B cell (primary cell): ENCODE measurements around the gene COL25A1. TPM values are rescaled to one million over a fixed set of nuclear protein-coding genes. Genes with fewer than 3 reads are reported as not detected.

ENCODE experiments used
- ATAC-seq: fragments of 200-7000 bp; cut with Tn5 transposase; one replicate; pipeline ENCODE4 v1.10.0; 2021; ENCODE audit warnings: low read depth, mild to moderate bottlenecking, moderate number of reproducible peaks, moderate library complexity
- CTCF ChIA-PET: fragments of 350-600 bp; sonication (Branson Sonifier 250); formaldehyde crosslinking; loops from one replicate; lab custom pipeline; 2021; ENCODE audit warnings: antibody characterized with exemption, inconsistent platforms; lab: Charles Lee
- POLR2A ChIA-PET: fragments of 350-600 bp; sonication (Branson Sonifier 250); formaldehyde crosslinking; loops from one replicate; lab custom pipeline; 2021; ENCODE audit warnings: antibody characterized with exemption; lab: Charles Lee
- DNase-seq: peaks from one replicate; pipeline ENCODE4 v3.0.0; 2013
- H2AFZ ChIP-seq: 2 replicates; pipeline ENCODE4 v1.6.1; 2012; ENCODE audit warnings: mild to moderate bottlenecking, low read depth, low read length; ENCODE audit not compliant: insufficient read depth, poor library complexity, severe bottlenecking
- H3K27ac ChIP-seq, 2 donors: 1 replicate in 1 of 2; 2 replicates in 1 of 2; pipeline ENCODE4 v1.5.1; 2012 to 2013; ENCODE audit warnings: low read length in 2 of 2, mild to moderate bottlenecking in 2 of 2, moderate library complexity in 1 of 2
- H3K27me3 ChIP-seq, 4 experiments: fragments of 200-600 bp in 1 of 4; sonication (generic) in 1 of 4; replicated peaks in 1 of 4; 1 replicate in 2 of 4; 2 replicates in 2 of 4; pipeline versions ENCODE4 v1.6.1 to v1.7.0; 2013 to 2016; ENCODE audit warnings: low read length in 3 of 4, mild to moderate bottlenecking in 2 of 4, mixed read lengths in 1 of 4, moderate library complexity in 1 of 4; ENCODE audit not compliant: insufficient read depth in 4 of 4, control insufficient read depth in 3 of 4; ENCODE audit errors: control extremely low read depth in 1 of 4
- H3K36me3 ChIP-seq, 2 experiments: replicated peaks in 1 of 2; 1 replicate in 1 of 2; 2 replicates in 1 of 2; pipeline versions ENCODE4 v1.6.1 to v1.7.1; 2013; ENCODE audit warnings: low read length in 1 of 2; ENCODE audit not compliant: insufficient read depth in 2 of 2, control insufficient read depth in 1 of 2; ENCODE audit errors: control extremely low read depth in 1 of 2, extremely low read depth in 1 of 2
- H3K4me1 ChIP-seq, 2 donors: fragments of 200-600 bp in 1 of 2; sonication (generic) in 1 of 2; 1 replicate in 1 of 2; 2 replicates in 1 of 2; pipeline versions ENCODE4 v1.5.1 to v1.6.1; 2013 to 2017; ENCODE audit warnings: low read length in 2 of 2; ENCODE audit not compliant: control insufficient read depth in 2 of 2, insufficient read depth in 2 of 2
- H3K4me2 ChIP-seq: replicated peaks from 2 replicates; pipeline ENCODE3; 2012; ENCODE audit warnings: mild to moderate bottlenecking, low read depth, low read length; ENCODE audit not compliant: poor library complexity, severe bottlenecking
- H3K4me3 ChIP-seq, 5 experiments: fragments of 200-600 bp in 1 of 5; sonication (generic) in 1 of 5; 1 replicate in 3 of 5; 2 replicates in 2 of 5; pipeline versions ENCODE4 v1.5.1 to v1.7.0; 2011 to 2016; ENCODE audit warnings: low read length in 4 of 5, mild to moderate bottlenecking in 4 of 5, low read depth in 2 of 5, control low read depth in 1 of 5, moderate library complexity in 1 of 5; ENCODE audit not compliant: insufficient read depth in 1 of 5; ENCODE audit errors: control extremely low read depth in 1 of 5, extremely low read depth in 1 of 5
- H3K79me2 ChIP-seq: fragments of 200-600 bp; sonication (generic); one replicate; pipeline ENCODE4 v1.6.0; 2016; ENCODE audit warnings: low read length; ENCODE audit not compliant: control insufficient read depth, insufficient read depth
- H3K9ac ChIP-seq: fragments of 200-600 bp; sonication (generic); 2 replicates; pipeline ENCODE4 v1.6.1; 2017; ENCODE audit warnings: mild to moderate bottlenecking, low read length, moderate library complexity
- H3K9me3 ChIP-seq, 3 donors: one replicate each; pipeline versions ENCODE4 v1.6.1 to v1.7.1; 2013; ENCODE audit warnings: low read length in 2 of 3; ENCODE audit not compliant: control insufficient read depth in 2 of 3, insufficient read depth in 1 of 3; ENCODE audit errors: control extremely low read depth in 1 of 3
- H4K20me1 ChIP-seq: 2 replicates; pipeline ENCODE4 v1.6.0; 2012; ENCODE audit warnings: mild to moderate bottlenecking, low read length; ENCODE audit not compliant: insufficient read depth, control insufficient read depth, poor library complexity, severe bottlenecking
- H3K27ac Mint-ChIP-seq: one replicate; pipeline ENCODE4 v1.8.0; 2021; ENCODE audit warnings: mixed read lengths
- H3K27me3 Mint-ChIP-seq: one replicate; pipeline ENCODE4 v1.8.0; 2021; ENCODE audit warnings: mixed read lengths
- H3K4me1 Mint-ChIP-seq: one replicate; pipeline ENCODE4 v1.8.0; 2021; ENCODE audit warnings: mixed read lengths
- H3K4me3 Mint-ChIP-seq: one replicate; pipeline ENCODE4 v1.8.0; 2021; ENCODE audit warnings: mixed read lengths
- H3K9me3 Mint-ChIP-seq: one replicate; pipeline ENCODE4 v1.8.0; 2022; ENCODE audit warnings: mixed read lengths; ENCODE audit not compliant: insufficient read depth
- CTCF ChIP-seq: fragments of 200-600 bp; IDR thresholded peaks from one replicate; pipeline ENCODE4 v1.8.0; 2022; ENCODE audit warnings: antibody characterized with exemption, mild to moderate bottlenecking
- EZH2 ChIP-seq: IDR thresholded peaks from 2 replicates; pipeline ENCODE4 v1.6.1; 2012; ENCODE audit warnings: borderline replicate concordance, low read depth, mild to moderate bottlenecking, moderate library complexity, low read length; ENCODE audit not compliant: insufficient read depth, poor library complexity, severe bottlenecking
- WGBS: methylation state at CpG from one replicate; pipeline ENCODE4 v1.1.5; 2013; ENCODE audit warnings: missing lambda C conversion rate; ENCODE audit not compliant: insufficient coverage; 5-methylcytosine and 5-hydroxymethylcytosine counted together
- intact Hi-C: fragments of 100-400 bp; cut with micrococcal nuclease; formaldehyde crosslinking; loops from one replicate; pipeline ENCODE4 v1.10.0; 2022
- polyA plus RNA-seq: library from polyadenylated mRNA; depleted of rRNA; stranded (reverse); fragments of >200 nt; gene quantifications from 2 replicates; pipeline ENCODE4 v1.2.3, GENCODE V29; 2012
- total RNA-seq, 2 donors: library from RNA; stranded (reverse); fragments of 120-200 nt in 1 of 2; gene quantifications; 1 replicate in 1 of 2; 2 replicates in 1 of 2; pipeline versions ENCODE4 v1.2.3 to v1.2.4, GENCODE V29; 2013 to 2022

Gene COL25A1
- total and polyA plus RNA-seq, 2 donors (not counting 1 experiment from before 2014, with no cell fraction given): not detected

DNA sequence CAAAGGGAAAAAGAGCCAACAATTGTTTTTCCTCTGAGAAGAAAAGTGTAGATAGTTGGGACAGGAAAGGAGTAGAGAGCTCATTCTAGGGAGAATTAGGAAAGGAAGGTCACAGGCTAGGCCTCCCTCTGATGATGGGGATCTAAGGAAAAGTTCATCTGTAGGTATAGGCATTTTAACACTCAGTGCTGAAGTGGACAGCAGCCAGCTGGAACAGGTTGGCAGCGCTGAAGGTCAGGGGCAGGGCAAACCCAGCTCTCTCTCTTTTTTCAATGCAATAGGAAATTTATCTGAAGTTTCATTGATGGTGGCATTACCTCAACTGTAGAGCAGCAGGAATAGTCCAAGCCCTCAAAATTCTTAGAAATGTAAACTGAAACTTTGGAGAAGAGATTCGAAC is 441.1 kb downstream of the COL25A1 start:
- H3K9me3 ChIP-seq: peaks cover 0 to 3% (median 0%) of the 10 kb centered on the region in 3 donors
- no peaks in the 10 kb centered on the region for H3K4me1 ChIP-seq
- Mint-ChIP-seq H3K9me3 (no peaks in the 10 kb centered on the region), H3K4me3 (no peak overlapping the region), H3K27ac (no peak overlapping the region), H3K27me3 (peaks cover 6% of the 10 kb centered on the region), H3K4me1 (no peaks in the 10 kb centered on the region)
- intact Hi-C loops: no loop called here
- DNase-seq (no peak), ATAC-seq (no peak)
- ChIA-PET POLR2A (no interaction called here), CTCF (interaction anchor here (0.6 kb wide), 1 partner anchor 51 kb away, joined by 5 read pairs; no protein-coding TSS in a partner anchor)
- no peak overlapping the region for H3K4me2 ChIP-seq
- no peaks in the 10 kb centered on the region for H3K36me3 ChIP-seq
- H3K4me3 ChIP-seq: no peak overlapping the region
- no peak overlapping the region for H3K9ac ChIP-seq
- no peaks in the 10 kb centered on the region for H3K79me2 ChIP-seq
- H2AFZ ChIP-seq: no peak overlapping the region
- WGBS: no CpG with 5 or more reads among the region's 2 CpGs
- H3K27ac ChIP-seq: no peak overlapping the region
- no peaks in the 10 kb centered on the region for H4K20me1 ChIP-seq
- H3K27me3 ChIP-seq: no peaks in the 10 kb centered on the region
- TF ChIP-seq EZH2 (no peak), CTCF (no peak)

GRCh38 chr4:108854786-108855185 is 447.7 kb downstream of the COL25A1 start:
- Mint-ChIP-seq H3K27me3 (peaks cover 2% of the 10 kb centered on the region), H3K4me1 (peaks cover 11% of the 10 kb centered on the region), H3K9me3 (no peaks in the 10 kb centered on the region), H3K4me3 (no peak overlapping the region), H3K27ac (no peak overlapping the region)
- Histone ChIP-seq H4K20me1 (no peaks in the 10 kb centered on the region), H3K4me2 (no peak overlapping the region), H3K4me1 (peaks cover 9% of the 10 kb centered on the region in 2 donors), H3K36me3 (no peaks in the 10 kb centered on the region), H3K79me2 (no peaks in the 10 kb centered on the region), H2AFZ (no peak overlapping the region), H3K4me3 (no peak overlapping the region), H3K27me3 (no peaks in the 10 kb centered on the region), H3K27ac (no peak overlapping the region), H3K9me3 (no peaks in the 10 kb centered on the region), H3K9ac (no peak overlapping the region)
- no CpG with 5 or more reads among the region's 1 CpG for WGBS
- ATAC-seq (no peak), DNase-seq (no peak)
- ChIA-PET CTCF (no interaction called here), POLR2A (no interaction called here)
- intact Hi-C loops: no loop called here
- no peak for TF ChIP-seq CTCF
- TF ChIP-seq EZH2: no peak
